Fibroblast of lung (primary cell): ENCODE data around the gene AS3MT. TPM values are rescaled to one million over a fixed set of nuclear protein-coding genes. Genes with fewer than 3 reads are reported as not detected.
"Not testable (repeated sequence)": the region's sequence is repeated elsewhere in the genome, so short reads cannot be mapped to it uniquely, and the experiment has no call there.

Experiments
- DNase-seq, 2 donors: peaks; one replicate each; pipeline versions ENCODE4 v3.0.0 to v3.0.0-alpha.2; 2010; ENCODE audit warnings: low read depth in 2 of 2
- H2AFZ ChIP-seq: 2 replicates; pipeline ENCODE4 v1.5.1; 2012; ENCODE audit warnings: low read length, control low read depth, inconsistent platforms
- H3K27ac ChIP-seq: 2 replicates; pipeline ENCODE4 v1.5.1; 2011; ENCODE audit warnings: low read length, control low read depth; ENCODE audit not compliant: insufficient read depth
- H3K27me3 ChIP-seq: 2 replicates; pipeline ENCODE4 v1.5.1; 2011; ENCODE audit warnings: mild to moderate bottlenecking, low read length; ENCODE audit not compliant: control insufficient read depth, insufficient read depth
- H3K36me3 ChIP-seq: 2 replicates; pipeline ENCODE4 v1.5.1; 2011; ENCODE audit warnings: low read length; ENCODE audit not compliant: control insufficient read depth, insufficient read depth
- H3K4me1 ChIP-seq: 2 replicates; pipeline ENCODE4 v1.5.1; 2011; ENCODE audit warnings: low read length; ENCODE audit not compliant: control insufficient read depth, insufficient read depth; ENCODE audit errors: extremely low read depth
- H3K4me2 ChIP-seq: 2 replicates; pipeline ENCODE4 v1.5.1; 2011; ENCODE audit warnings: low read length, control low read depth; ENCODE audit not compliant: insufficient read depth; ENCODE audit errors: extremely low read depth
- H3K4me3 ChIP-seq, 4 experiments: fragments of 200-600 bp in 1 of 4; sonication (generic) in 1 of 4; replicated peaks in 1 of 4; 2 replicates each; pipeline ENCODE4 v1.5.1; 2011 to 2016; ENCODE audit warnings: low read length in 4 of 4, low read depth in 3 of 4, mild to moderate bottlenecking in 3 of 4, control low read depth in 2 of 4, inconsistent platforms in 1 of 4, mixed read lengths in 1 of 4; ENCODE audit not compliant: insufficient read depth in 1 of 4; ENCODE audit errors: control extremely low read depth in 1 of 4
- H3K79me2 ChIP-seq: 2 replicates; pipeline ENCODE4 v1.5.1; 2012; ENCODE audit warnings: mild to moderate bottlenecking, low read length, inconsistent platforms; ENCODE audit not compliant: control insufficient read depth, insufficient read depth
- H3K9ac ChIP-seq: 2 replicates; pipeline ENCODE4 v1.5.1; 2011; ENCODE audit warnings: mild to moderate bottlenecking, low read length, control low read depth; ENCODE audit not compliant: insufficient read depth
- H3K9me3 ChIP-seq: 2 replicates; pipeline ENCODE4 v1.5.1; 2012; ENCODE audit warnings: low read depth, low read length; ENCODE audit not compliant: control insufficient read depth, insufficient read depth
- H4K20me1 ChIP-seq: 2 replicates; pipeline ENCODE4 v1.5.1; 2011; ENCODE audit warnings: low read length; ENCODE audit not compliant: control insufficient read depth, insufficient read depth; ENCODE audit errors: extremely low read depth
- EZH2 ChIP-seq: IDR thresholded peaks from 2 replicates; pipeline ENCODE4 v1.5.1; 2012; ENCODE audit warnings: low read length, control low read depth, mild to moderate bottlenecking; ENCODE audit errors: missing control alignments
- polyA plus RNA-seq, 2 donors: library from polyadenylated mRNA; depleted of rRNA in 1 of 2; stranded (reverse) in 1 of 2; unstranded in 1 of 2; fragments of >200 nt; gene quantifications; 2 replicates each; pipeline ENCODE4 v1.2.1, GENCODE V29; 2011 to 2012; ENCODE audit warnings: missing spikeins in 1 of 2
- total RNA-seq: library from RNA; depleted of rRNA; stranded (reverse); fragments of >200 nt; gene quantifications from 2 replicates; pipeline ENCODE4 v1.2.1, GENCODE V29; 2014
- TF ChIP-seq, protein P1 (sequence below), 2 donors: IDR thresholded peaks in 1 of 2; conservative IDR thresholded peaks in 1 of 2; 1 replicate in 1 of 2; 2 replicates in 1 of 2; pipeline ENCODE4 v1.5.1; 2011 to 2012; ENCODE audit warnings: low read length in 2 of 2, control low read depth in 1 of 2, inconsistent platforms in 1 of 2, low read depth in 1 of 2, mild to moderate bottlenecking in 1 of 2

Gene AS3MT
- total and polyA plus RNA-seq, 2 donors (not counting 1 experiment from before 2014, with no cell fraction given): 8.1 to 11.4 TPM

DNA sequence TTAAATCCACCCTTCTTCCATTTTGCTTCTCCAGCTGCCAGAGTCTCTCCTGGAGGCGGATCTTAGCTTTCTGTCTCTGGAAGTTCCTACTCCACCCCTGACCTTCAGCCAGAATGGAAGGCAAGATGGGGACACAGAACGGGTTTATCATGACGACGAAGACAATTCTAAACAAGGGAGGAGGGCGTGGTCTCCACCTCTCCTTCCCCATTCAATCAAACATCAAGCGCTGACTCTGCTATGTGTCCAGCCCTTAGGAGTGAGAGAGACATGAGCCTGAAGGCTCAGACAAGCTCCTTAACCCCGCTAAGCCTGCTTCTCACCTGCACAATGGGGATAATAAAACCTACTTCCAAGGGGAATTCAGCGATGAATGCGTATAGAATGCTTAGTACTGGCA is 35.1 kb upstream of the AS3MT start:
- Histone ChIP-seq H3K27me3 (no peaks in the 10 kb centered on the region), H2AFZ (no peak overlapping the region), H3K9me3 (no peaks in the 10 kb centered on the region), H3K79me2 (no peaks in the 10 kb centered on the region), H3K9ac (no peak overlapping the region), H3K4me3 (no peak overlapping the region), H3K27ac (no peak overlapping the region), H3K4me1 (no peaks in the 10 kb centered on the region), H3K4me2 (no peak overlapping the region), H4K20me1 (no peaks in the 10 kb centered on the region), H3K36me3 (no peaks in the 10 kb centered on the region)
- TF ChIP-seq EZH2: no peak
- TF ChIP-seq, protein P1, sequence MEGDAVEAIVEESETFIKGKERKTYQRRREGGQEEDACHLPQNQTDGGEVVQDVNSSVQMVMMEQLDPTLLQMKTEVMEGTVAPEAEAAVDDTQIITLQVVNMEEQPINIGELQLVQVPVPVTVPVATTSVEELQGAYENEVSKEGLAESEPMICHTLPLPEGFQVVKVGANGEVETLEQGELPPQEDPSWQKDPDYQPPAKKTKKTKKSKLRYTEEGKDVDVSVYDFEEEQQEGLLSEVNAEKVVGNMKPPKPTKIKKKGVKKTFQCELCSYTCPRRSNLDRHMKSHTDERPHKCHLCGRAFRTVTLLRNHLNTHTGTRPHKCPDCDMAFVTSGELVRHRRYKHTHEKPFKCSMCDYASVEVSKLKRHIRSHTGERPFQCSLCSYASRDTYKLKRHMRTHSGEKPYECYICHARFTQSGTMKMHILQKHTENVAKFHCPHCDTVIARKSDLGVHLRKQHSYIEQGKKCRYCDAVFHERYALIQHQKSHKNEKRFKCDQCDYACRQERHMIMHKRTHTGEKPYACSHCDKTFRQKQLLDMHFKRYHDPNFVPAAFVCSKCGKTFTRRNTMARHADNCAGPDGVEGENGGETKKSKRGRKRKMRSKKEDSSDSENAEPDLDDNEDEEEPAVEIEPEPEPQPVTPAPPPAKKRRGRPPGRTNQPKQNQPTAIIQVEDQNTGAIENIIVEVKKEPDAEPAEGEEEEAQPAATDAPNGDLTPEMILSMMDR (conservative IDR thresholded peaks at IDR 0.05 in 1 of 2, IDR thresholded peaks at IDR 0.05 in 1 of 2; ENCODE audit: low read depth in 1 of 2, low read length in 2 of 2): no peak
- DNase-seq: no peak

- Histone ChIP-seq H3K4me2 (no peak overlapping the region), H3K4me3 (no peak overlapping the region), H3K9me3 (no peaks in the 10 kb centered on the region), H3K36me3 (no peaks in the 10 kb centered on the region), H3K79me2 (no peaks in the 10 kb centered on the region), H4K20me1 (no peaks in the 10 kb centered on the region), H3K9ac (no peak overlapping the region), H3K4me1 (no peaks in the 10 kb centered on the region), H3K27me3 (no peaks in the 10 kb centered on the region), H3K27ac (no peak overlapping the region), H2AFZ (no peak overlapping the region)
- TF ChIP-seq, protein P1 (conservative IDR thresholded peaks at IDR 0.05 in 1 of 2, IDR thresholded peaks at IDR 0.05 in 1 of 2; ENCODE audit: low read depth in 1 of 2, low read length in 2 of 2): peak; percentile 83 to 87
- no peak for TF ChIP-seq EZH2
- peak; percentile 54 to 76 for DNase-seq
These were observed 34.2 kb upstream of the AS3MT start for GRCh38 chr10:102835007-102835482.

DNA sequence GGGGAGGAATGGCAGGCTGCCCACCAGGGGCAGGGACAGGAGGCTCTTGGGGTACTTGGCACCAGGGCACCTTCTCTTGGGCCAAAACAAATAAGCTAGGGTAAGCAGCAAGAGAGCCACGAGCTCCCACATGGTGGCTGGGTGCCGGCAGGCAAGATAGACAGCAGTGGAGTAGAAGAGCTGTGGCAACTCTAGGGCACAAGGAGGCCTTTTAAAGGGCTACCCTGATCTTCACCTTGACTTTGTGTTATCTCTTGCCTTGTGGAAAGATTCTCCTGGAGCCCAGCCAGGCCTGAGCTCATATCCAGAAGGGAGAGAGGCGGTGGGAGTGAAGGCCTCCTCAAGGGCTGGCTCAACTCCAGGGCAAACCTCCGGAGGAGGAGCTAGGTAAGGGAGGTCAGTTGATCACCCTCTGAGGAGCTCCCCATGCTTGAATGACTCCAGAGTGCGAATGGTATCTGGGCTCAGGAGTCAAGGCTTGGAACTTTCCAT is 32.0 kb upstream of the AS3MT start, which contains the start of gene CYP17A1:
Gene CYP17A1 (minus strand): TSS at position 184 of the 492 bp plus-strand sequence. CDS start 52 bp downstream, at position 132.
- Histone ChIP-seq H3K4me3 (no peak within 1 kb of the TSS), H2AFZ (no peak within 1 kb of the TSS), H4K20me1 (no peaks in the 10 kb centered on the region), H3K79me2 (no peaks in the 10 kb centered on the region), H3K4me2 (no peak within 1 kb of the TSS), H3K27ac (no peak within 1 kb of the TSS), H3K36me3 (no peaks in the 10 kb centered on the region), H3K9ac (no peak within 1 kb of the TSS), H3K27me3 (no peaks in the 10 kb centered on the region), H3K9me3 (no peaks in the 10 kb centered on the region), H3K4me1 (no peaks in the 10 kb centered on the region)
- peak in 1 of 2 donors; percentile 13 for DNase-seq
- TF ChIP-seq, protein P1 (conservative IDR thresholded peaks at IDR 0.05 in 1 of 2, IDR thresholded peaks at IDR 0.05 in 1 of 2; ENCODE audit: low read depth in 1 of 2, low read length in 2 of 2): no peak
- TF ChIP-seq EZH2: no peak

- H3K27me3 ChIP-seq, H3K36me3 ChIP-seq, H4K20me1 ChIP-seq, H3K4me3 ChIP-seq, H2AFZ ChIP-seq, H3K4me1 ChIP-seq, H3K9me3 ChIP-seq, DNase-seq, H3K9ac ChIP-seq, H3K79me2 ChIP-seq, H3K27ac ChIP-seq, H3K4me2 ChIP-seq: not testable (repeated sequence)
These were observed 30.9 kb upstream of the AS3MT start for GRCh38 chr10:102838276-102838927.
